ENCODE measurements around the gene HK3. TPM values are rescaled to one million over a fixed set of nuclear protein-coding genes. Genes with fewer than 3 reads are reported as not detected.

The HK3 gene
- polyA plus RNA-seq, 1 donor from 2014 or later: 7.8 TPM

- TF ChIP-seq SMC3 (conservative IDR thresholded peaks at IDR 0.05; ENCODE audit: poor library complexity): no peak
Observed at GRCh38 chr5:176851871-176852658, 47.1 kb downstream of the HK3 start (continued).

GRCh38 chr5:176851380-176851779 lies 47.8 kb downstream of the HK3 start:
- no peak overlapping the region for H3K4me3 ChIP-seq (ENCODE audit: low read length)
- no peak overlapping the region for H3K27ac ChIP-seq (ENCODE audit: low read length)
- no peaks in the 10 kb centered on the region for H3K9me2 ChIP-seq (ENCODE audit: insufficient read depth, low read length)
- H3K4me2 ChIP-seq (ENCODE audit: low read length): no peak overlapping the region
- no peaks in the 10 kb centered on the region for H3K9me3 ChIP-seq (ENCODE audit: low read length)
- H3F3A ChIP-seq (ENCODE audit: insufficient read depth, low read length, poor library complexity, severe bottlenecking): no peaks in the 10 kb centered on the region
- no peaks in the 10 kb centered on the region for H3K27me3 ChIP-seq (ENCODE audit: insufficient read depth, low read depth, low read length)
- TF ChIP-seq RAD21 (conservative IDR thresholded peaks at IDR 0.05): no peak
- no peak for TF ChIP-seq MXI1 (conservative IDR thresholded peaks at IDR 0.05; ENCODE audit: poor library complexity, severe bottlenecking)
- TF ChIP-seq CTCF (IDR thresholded peaks at IDR 0.05; ENCODE audit: poor library complexity, severe bottlenecking): no peak
- TF ChIP-seq REST (IDR thresholded peaks at IDR 0.05; ENCODE audit: borderline replicate concordance): no peak
- no peak for TF ChIP-seq EP300 (conservative IDR thresholded peaks at IDR 0.05; ENCODE audit: poor library complexity, severe bottlenecking)
- TF ChIP-seq TAF1 (IDR thresholded peaks at IDR 0.05; ENCODE audit: low read depth): no peak
- no peak for TF ChIP-seq POLR2AphosphoS5 (IDR thresholded peaks at IDR 0.05)
- TF ChIP-seq SMC3 (conservative IDR thresholded peaks at IDR 0.05; ENCODE audit: poor library complexity): no peak
- TF ChIP-seq EZH2 (IDR thresholded peaks at IDR 0.05; ENCODE audit: borderline replicate concordance, insufficient read depth, low read length, poor library complexity, severe bottlenecking): no peak
- no peak overlapping the region for H2AFZ ChIP-seq (ENCODE audit: low read depth, low read length)
- no peak overlapping the region for H3K9ac ChIP-seq (ENCODE audit: low read length)
- no peaks in the 10 kb centered on the region for H4K20me1 ChIP-seq (ENCODE audit: insufficient read depth)
- no peaks in the 10 kb centered on the region for H3K36me3 ChIP-seq (ENCODE audit: insufficient read depth, low read length)
- no peaks in the 10 kb centered on the region for H3K79me2 ChIP-seq (replicated peaks; ENCODE audit: insufficient read depth, low read length)

All from neural cell (in vitro differentiated cells).